LNCAP (cell line): ENCODE measurements around the gene CAPZA1.

ENCODE experiments used
- CTCF ChIP-seq: fragments of 450-650 bp; IDR thresholded peaks from 2 replicates; pipeline ENCODE4 v1.5.1; 2017; ENCODE audit warnings: mild to moderate bottlenecking

The CAPZA1 gene

GRCh38 chr1:112651205-112651604 is 31.6 kb downstream of the CAPZA1 start:
- TF ChIP-seq CTCF: no peak

GRCh38 chr1:112665857-112666256 is 46.2 kb downstream of the CAPZA1 start:
- no peak for TF ChIP-seq CTCF

- TF ChIP-seq CTCF: no peak
These were observed 47.3 kb downstream of the CAPZA1 start for GRCh38 chr1:112666946-112667345.

- TF ChIP-seq CTCF: no peak
These were observed 52.4 kb downstream of the CAPZA1 start for GRCh38 chr1:112672009-112672408.

- TF ChIP-seq CTCF: no peak
These were observed 53.2 kb downstream of the CAPZA1 start for GRCh38 chr1:112672842-112673241.

GRCh38 chr1:112673592-112674439 is 54.2 kb downstream of the CAPZA1 start:
- TF ChIP-seq CTCF: peak; percentile 49

- no peak for TF ChIP-seq CTCF
These were observed 54.9 kb downstream of the CAPZA1 start, which contains the start of gene MOV10 for GRCh38 chr1:112674440-112674985. MOV10 (plus strand) TSS chr1:112674659; CDS start chr1:112674913, 254 bp downstream.
